Measurements from ENCODE around the gene DEPDC5.
A peak's percentile ranks its signal among the peaks of the same experiment; 100 is the strongest.

The DEPDC5 gene

GRCh38 chr22:31825513-31825912 is 71.7 kb downstream of the DEPDC5 start:
- TF ChIP-seq CTCF (IDR thresholded peaks at IDR 0.05; ENCODE audit: low read depth, low read length) = no peak
- no peak overlapping the region for H3K4me3 ChIP-seq (ENCODE audit: low read depth, low read length)
- in situ Hi-C loops (cut with HindIII; ENCODE audit: low sequenced_read_pairs) = no loop called here
- DNase-seq (ENCODE audit: low read depth, low spot score) = no peak

- no peak for TF ChIP-seq CTCF (IDR thresholded peaks at IDR 0.05; ENCODE audit: low read depth, low read length)
- no peak overlapping the region for H3K4me3 ChIP-seq (ENCODE audit: low read depth, low read length)
- no peak for DNase-seq (ENCODE audit: low read depth, low spot score)
- in situ Hi-C loops (cut with HindIII; ENCODE audit: low sequenced_read_pairs) = no loop called here
Measured at GRCh38 chr22:31826443-31826842, 72.6 kb downstream of the DEPDC5 start.

GRCh38 chr22:31828739-31829138 is 74.9 kb downstream of the DEPDC5 start:
- in situ Hi-C loops (cut with HindIII; ENCODE audit: low sequenced_read_pairs) = no loop called here
- no peak overlapping the region for H3K4me3 ChIP-seq (ENCODE audit: low read depth, low read length)
- DNase-seq (ENCODE audit: low read depth, low spot score) = peak; percentile 30
- TF ChIP-seq CTCF (IDR thresholded peaks at IDR 0.05; ENCODE audit: low read depth, low read length) = no peak

GRCh38 chr22:31829505-31829904 is 75.7 kb downstream of the DEPDC5 start:
- DNase-seq (ENCODE audit: low read depth, low spot score) = peak; percentile 89
- no peak for TF ChIP-seq CTCF (IDR thresholded peaks at IDR 0.05; ENCODE audit: low read depth, low read length)
- in situ Hi-C loops (cut with HindIII; ENCODE audit: low sequenced_read_pairs) = no loop called here
- H3K4me3 ChIP-seq (ENCODE audit: low read depth, low read length) = no peak overlapping the region

GRCh38 chr22:31830721-31831070 is 76.9 kb downstream of the DEPDC5 start:
- TF ChIP-seq CTCF (IDR thresholded peaks at IDR 0.05; ENCODE audit: low read depth, low read length) = no peak
- no peak overlapping the region for H3K4me3 ChIP-seq (ENCODE audit: low read depth, low read length)
- in situ Hi-C loops (cut with HindIII; ENCODE audit: low sequenced_read_pairs) = no loop called here
- no peak for DNase-seq (ENCODE audit: low read depth, low spot score)

GRCh38 chr22:31833930-31834329 is 80.1 kb downstream of the DEPDC5 start:
- H3K4me3 ChIP-seq (ENCODE audit: low read depth, low read length) = no peak overlapping the region
- DNase-seq (ENCODE audit: low read depth, low spot score) = no peak
- in situ Hi-C loops (cut with HindIII; ENCODE audit: low sequenced_read_pairs) = no loop called here
- no peak for TF ChIP-seq CTCF (IDR thresholded peaks at IDR 0.05; ENCODE audit: low read depth, low read length)

GRCh38 chr22:31836010-31836409 is 82.2 kb downstream of the DEPDC5 start:
- in situ Hi-C loops (cut with HindIII; ENCODE audit: low sequenced_read_pairs) = no loop called here
- no peak overlapping the region for H3K4me3 ChIP-seq (ENCODE audit: low read depth, low read length)
- peak; percentile 10 for TF ChIP-seq CTCF (IDR thresholded peaks at IDR 0.05; ENCODE audit: low read depth, low read length)
- no peak for DNase-seq (ENCODE audit: low read depth, low spot score)

Data from astrocyte of the spinal cord (primary cell).